ENCODE data around the gene RSPO4.

Gene RSPO4

GRCh38 chr20:967796-968742 is 34.0 kb downstream of the RSPO4 start:
- DNase-seq (ENCODE audit: low spot score): peak; percentile 50

- DNase-seq (ENCODE audit: low spot score): peak; percentile 31
Observed at GRCh38 chr20:965956-966355, 36.2 kb downstream of the RSPO4 start.

- DNase-seq (ENCODE audit: low spot score): no peak
Observed at GRCh38 chr20:963795-964194, 38.3 kb downstream of the RSPO4 start.

- no peak for DNase-seq (ENCODE audit: low spot score)
Observed at GRCh38 chr20:962683-963082, 39.4 kb downstream of the RSPO4 start.

GRCh38 chr20:962223-962622 is 39.9 kb downstream of the RSPO4 start:
- no peak for DNase-seq (ENCODE audit: low spot score)

- no peak for DNase-seq (ENCODE audit: low spot score)
Observed at GRCh38 chr20:961768-962167, 40.3 kb downstream of the RSPO4 start.

GRCh38 chr20:959996-960615 is 42.0 kb downstream of the RSPO4 start:
- no peak for DNase-seq (ENCODE audit: low spot score)

GRCh38 chr20:958936-959815 is 42.9 kb downstream of the RSPO4 start:
- DNase-seq (ENCODE audit: low spot score): no peak

- DNase-seq (ENCODE audit: low spot score): peak; percentile 23
Observed at GRCh38 chr20:957544-957943, 44.6 kb downstream of the RSPO4 start.

GRCh38 chr20:956330-956951 is 45.7 kb downstream of the RSPO4 start:
- DNase-seq (ENCODE audit: low spot score): peak; percentile 83

- DNase-seq (ENCODE audit: low spot score): no peak
Observed at GRCh38 chr20:955656-956055, 46.5 kb downstream of the RSPO4 start.

GRCh38 chr20:955111-955510 is 47.0 kb downstream of the RSPO4 start:
- DNase-seq (ENCODE audit: low spot score): no peak

GRCh38 chr20:953742-954141 is 48.4 kb downstream of the RSPO4 start:
- DNase-seq (ENCODE audit: low spot score): no peak

- no peak for DNase-seq (ENCODE audit: low spot score)
Observed at GRCh38 chr20:952196-952795, 49.8 kb downstream of the RSPO4 start.

GRCh38 chr20:951384-952169 is 50.5 kb downstream of the RSPO4 start:
- no peak for DNase-seq (ENCODE audit: low spot score)

GRCh38 chr20:949717-950116 is 52.4 kb downstream of the RSPO4 start:
- DNase-seq (ENCODE audit: low spot score): no peak

GRCh38 chr20:946826-947225 is 55.3 kb downstream of the RSPO4 start:
- no peak for DNase-seq (ENCODE audit: low spot score)

GRCh38 chr20:945841-946240 is 56.3 kb downstream of the RSPO4 start:
- no peak for DNase-seq (ENCODE audit: low spot score)

- DNase-seq (ENCODE audit: low spot score): no peak
Observed at GRCh38 chr20:944774-945410, 57.2 kb downstream of the RSPO4 start.

GRCh38 chr20:944148-944547 is 58.0 kb downstream of the RSPO4 start:
- DNase-seq (ENCODE audit: low spot score): no peak

All from COLO829 (cell line).